Measurements from ENCODE around the gene CBX5.

DNA sequence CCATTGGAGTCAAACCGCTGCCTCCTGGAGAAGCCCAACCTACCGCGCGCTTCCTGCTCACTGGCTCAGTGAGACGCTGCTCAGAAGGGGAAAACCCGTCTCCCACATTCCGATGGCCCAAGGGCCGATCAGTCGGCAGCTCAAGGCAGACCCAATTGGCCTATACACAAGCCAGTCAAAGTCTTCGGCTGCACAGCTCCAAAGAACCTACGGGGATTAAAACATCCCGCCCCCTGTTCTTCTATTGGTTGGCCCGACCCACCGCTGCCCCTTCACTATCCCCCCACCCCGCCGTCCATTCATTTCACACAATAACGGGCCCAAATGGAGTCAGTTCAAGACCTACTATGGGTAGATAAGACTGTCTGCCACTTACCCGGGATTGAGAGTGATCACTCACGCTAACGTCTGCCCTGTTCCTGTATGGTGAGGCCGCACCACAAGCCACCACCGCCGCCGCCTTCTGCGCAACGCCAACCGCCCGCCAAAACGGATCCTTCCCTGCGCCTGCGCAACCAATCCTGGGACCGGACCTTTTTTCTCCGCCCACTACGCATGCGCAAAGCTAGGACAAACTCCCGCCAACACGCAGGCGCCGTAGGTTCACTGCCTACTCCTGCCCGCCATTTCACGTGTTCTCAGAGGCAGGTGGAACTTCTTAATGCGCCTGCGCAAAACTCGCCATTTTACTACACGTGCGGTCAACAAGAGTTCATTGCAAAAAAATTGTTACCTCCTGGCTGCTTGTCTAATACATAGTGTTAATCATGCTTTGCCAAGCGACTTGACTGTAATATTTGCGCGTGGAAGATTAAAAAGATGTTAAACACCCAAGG, at the start of gene CBX5:
- no peak for TF ChIP-seq EZH2 (IDR thresholded peaks at IDR 0.05; ENCODE audit: insufficient read depth, poor library complexity, severe bottlenecking)
- TF ChIP-seq EZH2phosphoT487 (IDR thresholded peaks at IDR 0.05; ENCODE audit: insufficient read depth, low read depth), result no peak

All from GM23248 (cell line).